Mammary epithelial cell (primary cell): ENCODE data around the gene TTLL9.

Source experiments
- EZH2 ChIP-seq: IDR thresholded peaks from 2 replicates; pipeline ENCODE4 v1.6.1; 2012; ENCODE audit warnings: low read length, inconsistent platforms, borderline replicate concordance
- TF ChIP-seq, protein P1 (sequence below), 2 donors: IDR thresholded peaks in 1 of 2; conservative IDR thresholded peaks in 1 of 2; 2 replicates each; pipeline ENCODE4 v1.5.1; 2011 to 2012; ENCODE audit warnings: inconsistent platforms in 2 of 2, low read length in 2 of 2, mild to moderate bottlenecking in 2 of 2, control low read depth in 1 of 2, low read depth in 1 of 2; ENCODE audit not compliant: insufficient read depth in 1 of 2; ENCODE audit errors: extremely low read depth in 1 of 2

DNA sequence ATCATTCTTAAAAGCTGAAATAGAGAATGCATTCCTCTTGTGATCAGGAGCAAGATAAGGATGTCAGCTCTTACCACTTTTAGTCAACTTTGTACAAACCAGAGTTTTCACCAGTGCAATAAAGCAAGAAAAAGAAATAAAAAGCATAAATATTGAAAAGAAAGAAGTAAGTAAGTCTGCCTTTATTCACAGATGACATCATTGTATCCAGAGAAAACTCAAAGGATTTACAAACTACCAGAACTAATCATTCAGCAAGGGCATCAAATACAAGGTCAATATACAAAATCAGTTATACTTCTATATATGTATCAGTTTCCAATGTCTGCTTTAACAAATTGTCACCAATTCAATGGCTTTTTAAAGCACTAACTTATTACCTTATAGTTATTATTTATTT lies 13.4 kb downstream of the TTLL9 start:
- TF ChIP-seq, protein P1, sequence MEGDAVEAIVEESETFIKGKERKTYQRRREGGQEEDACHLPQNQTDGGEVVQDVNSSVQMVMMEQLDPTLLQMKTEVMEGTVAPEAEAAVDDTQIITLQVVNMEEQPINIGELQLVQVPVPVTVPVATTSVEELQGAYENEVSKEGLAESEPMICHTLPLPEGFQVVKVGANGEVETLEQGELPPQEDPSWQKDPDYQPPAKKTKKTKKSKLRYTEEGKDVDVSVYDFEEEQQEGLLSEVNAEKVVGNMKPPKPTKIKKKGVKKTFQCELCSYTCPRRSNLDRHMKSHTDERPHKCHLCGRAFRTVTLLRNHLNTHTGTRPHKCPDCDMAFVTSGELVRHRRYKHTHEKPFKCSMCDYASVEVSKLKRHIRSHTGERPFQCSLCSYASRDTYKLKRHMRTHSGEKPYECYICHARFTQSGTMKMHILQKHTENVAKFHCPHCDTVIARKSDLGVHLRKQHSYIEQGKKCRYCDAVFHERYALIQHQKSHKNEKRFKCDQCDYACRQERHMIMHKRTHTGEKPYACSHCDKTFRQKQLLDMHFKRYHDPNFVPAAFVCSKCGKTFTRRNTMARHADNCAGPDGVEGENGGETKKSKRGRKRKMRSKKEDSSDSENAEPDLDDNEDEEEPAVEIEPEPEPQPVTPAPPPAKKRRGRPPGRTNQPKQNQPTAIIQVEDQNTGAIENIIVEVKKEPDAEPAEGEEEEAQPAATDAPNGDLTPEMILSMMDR (conservative IDR thresholded peaks at IDR 0.05 in 1 of 2, IDR thresholded peaks at IDR 0.05 in 1 of 2; ENCODE audit: extremely low read depth in 1 of 2, insufficient read depth in 1 of 2, low read depth in 1 of 2, low read length in 2 of 2) = no peak
- TF ChIP-seq EZH2 = no peak
